ENCODE results near the gene HSD17B12. TPM values are rescaled to one million over a fixed set of nuclear protein-coding genes. Genes with fewer than 3 reads are reported as not detected.

Gene HSD17B12
- total and polyA plus RNA-seq, 2 of the 13 experiments (the other 11 are each of a cell fraction or from before 2014, with no cell fraction given), result 50.3 to 117 TPM

DNA sequence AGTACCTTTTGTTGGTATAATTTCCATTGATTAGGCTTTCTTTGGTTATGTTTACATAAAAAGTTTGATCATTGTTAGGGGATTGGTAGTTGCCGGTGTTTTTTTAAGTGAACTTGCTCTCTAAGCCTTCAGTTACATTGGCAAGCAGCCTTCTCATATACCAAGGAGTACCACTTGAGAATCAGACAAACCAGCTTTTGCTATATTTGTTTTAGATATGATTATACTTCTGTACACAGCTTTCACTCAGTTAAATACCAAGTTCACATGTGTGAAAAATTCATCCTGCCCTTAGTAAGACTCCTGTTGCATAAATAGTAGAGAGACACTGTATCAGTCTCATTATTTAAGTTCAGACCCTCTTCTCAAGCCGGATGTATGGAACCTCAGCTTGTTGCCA is 222.5 kb downstream of the HSD17B12 start:
- no peaks in the 10 kb centered on the region for H4K20me1 ChIP-seq (ENCODE audit: insufficient read depth, low read length)
- H3K36me3 ChIP-seq (replicated peaks in 1 of 2; ENCODE audit: control insufficient read depth in 1 of 2, insufficient read depth in 2 of 2, low read length in 2 of 2), result peaks cover 9 to 36% of the 10 kb centered on the region in 2 experiments; a peak in 4 of 5 replicates
- no TSS peak for BruUV-seq (replicated peaks)
- no peaks in the 10 kb centered on the region for H3K79me2 ChIP-seq (ENCODE audit: insufficient read depth, low read length)
- in situ Hi-C loops (cut with HindIII; ENCODE audit: extremely low pct_ligation_motif_present, low pct_unique_long_range_greater_than_20kb) (no loop called here), intact Hi-C loops (cut with micrococcal nuclease; ENCODE audit: unreplicated experiment) (no loop called here)
- DNase-seq (ENCODE audit: low spot score), result no peak
- H2AFZ ChIP-seq (ENCODE audit: low read length), result no peak overlapping the region
- no peak overlapping the region for H3K27ac ChIP-seq (ENCODE audit: extremely low read length, insufficient read depth, low read length)
- CTCF ChIA-PET (ENCODE audit: low intra/inter-chr PET ratio, low total read pairs), result no interaction called here
- 88% methylated on average over 2 of the region's 2 CpGs for WGBS (ENCODE audit: low lambda C conversion rate)
- FAIRE-seq, result no peak
- H3K4me2 ChIP-seq (ENCODE audit: low read depth, low read length), result no peak overlapping the region
- ATAC-seq, result no peak
- POLR2A ChIA-PET, result no interaction called here
- H3K9ac ChIP-seq (ENCODE audit: insufficient read depth, low read depth, low read length), result no peak overlapping the region
- H3K4me1 ChIP-seq (ENCODE audit: insufficient read depth, low read length), result no peaks in the 10 kb centered on the region
- H3K4me3 ChIP-seq (replicated peaks in 1 of 3; ENCODE audit: insufficient read depth in 1 of 3, low read depth in 2 of 3, low read length in 3 of 3), result no peak overlapping the region
- no peak for TF ChIP-seq ZNF883 (CRISPR knock-in tag; IDR thresholded peaks at IDR 0.05; ENCODE audit: not compliant biosample characterization)
- TF ChIP-seq, protein P1, sequence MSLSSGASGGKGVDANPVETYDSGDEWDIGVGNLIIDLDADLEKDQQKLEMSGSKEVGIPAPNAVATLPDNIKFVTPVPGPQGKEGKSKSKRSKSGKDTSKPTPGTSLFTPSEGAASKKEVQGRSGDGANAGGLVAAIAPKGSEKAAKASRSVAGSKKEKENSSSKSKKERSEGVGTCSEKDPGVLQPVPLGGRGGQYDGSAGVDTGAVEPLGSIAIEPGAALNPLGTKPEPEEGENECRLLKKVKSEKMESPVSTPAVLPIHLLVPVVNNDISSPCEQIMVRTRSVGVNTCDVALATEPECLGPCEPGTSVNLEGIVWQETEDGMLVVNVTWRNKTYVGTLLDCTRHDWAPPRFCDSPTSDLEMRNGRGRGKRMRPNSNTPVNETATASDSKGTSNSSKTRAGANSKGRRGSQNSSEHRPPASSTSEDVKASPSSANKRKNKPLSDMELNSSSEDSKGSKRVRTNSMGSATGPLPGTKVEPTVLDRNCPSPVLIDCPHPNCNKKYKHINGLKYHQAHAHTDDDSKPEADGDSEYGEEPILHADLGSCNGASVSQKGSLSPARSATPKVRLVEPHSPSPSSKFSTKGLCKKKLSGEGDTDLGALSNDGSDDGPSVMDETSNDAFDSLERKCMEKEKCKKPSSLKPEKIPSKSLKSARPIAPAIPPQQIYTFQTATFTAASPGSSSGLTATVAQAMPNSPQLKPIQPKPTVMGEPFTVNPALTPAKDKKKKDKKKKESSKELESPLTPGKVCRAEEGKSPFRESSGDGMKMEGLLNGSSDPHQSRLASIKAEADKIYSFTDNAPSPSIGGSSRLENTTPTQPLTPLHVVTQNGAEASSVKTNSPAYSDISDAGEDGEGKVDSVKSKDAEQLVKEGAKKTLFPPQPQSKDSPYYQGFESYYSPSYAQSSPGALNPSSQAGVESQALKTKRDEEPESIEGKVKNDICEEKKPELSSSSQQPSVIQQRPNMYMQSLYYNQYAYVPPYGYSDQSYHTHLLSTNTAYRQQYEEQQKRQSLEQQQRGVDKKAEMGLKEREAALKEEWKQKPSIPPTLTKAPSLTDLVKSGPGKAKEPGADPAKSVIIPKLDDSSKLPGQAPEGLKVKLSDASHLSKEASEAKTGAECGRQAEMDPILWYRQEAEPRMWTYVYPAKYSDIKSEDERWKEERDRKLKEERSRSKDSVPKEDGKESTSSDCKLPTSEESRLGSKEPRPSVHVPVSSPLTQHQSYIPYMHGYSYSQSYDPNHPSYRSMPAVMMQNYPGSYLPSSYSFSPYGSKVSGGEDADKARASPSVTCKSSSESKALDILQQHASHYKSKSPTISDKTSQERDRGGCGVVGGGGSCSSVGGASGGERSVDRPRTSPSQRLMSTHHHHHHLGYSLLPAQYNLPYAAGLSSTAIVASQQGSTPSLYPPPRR (CRISPR knock-in tag; IDR thresholded peaks at IDR 0.05; ENCODE audit: borderline replicate concordance), result no peak
- TF ChIP-seq ZBTB42 (CRISPR knock-in tag; IDR thresholded peaks at IDR 0.05), result no peak
- no peak for TF ChIP-seq ZNF20 (CRISPR knock-in tag; IDR thresholded peaks at IDR 0.05)
- H3K9me3 ChIP-seq (ENCODE audit: low read length), result no peaks in the 10 kb centered on the region
- H3K27me3 ChIP-seq (ENCODE audit: control insufficient read depth in 1 of 2, insufficient read depth in 2 of 2, low read length in 2 of 2), result no peaks in the 10 kb centered on the region
